HG02970 (cell line): Measurements from ENCODE around the gene NBDY.

Experiments
- ATAC-seq: cut with Tn5 transposase; IDR thresholded peaks from one replicate; pipeline ENCODE4 v1.9.1; 2021; ENCODE audit warnings: mild to moderate bottlenecking, moderate library complexity, moderate number of reproducible peaks; ENCODE audit not compliant: unreplicated experiment, low FRiP score

Gene NBDY

GRCh38 chrX:56784666-56785065 lies 55.6 kb downstream of the NBDY start:
- no peak for ATAC-seq

DNA sequence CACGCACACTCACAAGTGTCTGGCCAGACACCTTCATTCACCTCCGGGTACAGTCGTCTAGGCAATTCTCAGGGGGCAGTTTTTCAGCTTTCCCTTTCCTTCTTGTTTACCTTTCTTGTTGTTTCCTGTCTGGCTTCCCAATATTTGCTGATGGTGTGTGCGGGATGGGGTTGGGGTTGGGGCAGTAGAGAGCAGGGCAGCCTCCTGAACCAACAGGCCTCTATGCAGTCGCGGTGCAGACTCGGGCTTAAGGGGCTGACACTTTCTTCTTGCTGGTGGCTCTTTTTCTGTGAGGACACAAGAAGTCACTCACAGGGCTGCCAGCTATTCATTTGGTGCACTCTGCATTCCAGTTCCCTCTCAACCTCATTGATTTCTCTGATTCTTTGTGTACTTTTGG lies 56.4 kb downstream of the NBDY start:
- no peak for ATAC-seq

GRCh38 chrX:56786889-56787733 lies 58.1 kb downstream of the NBDY start:
- no peak for ATAC-seq

- ATAC-seq = no peak
Observed at GRCh38 chrX:56787734-56788152, 58.7 kb downstream of the NBDY start.

DNA sequence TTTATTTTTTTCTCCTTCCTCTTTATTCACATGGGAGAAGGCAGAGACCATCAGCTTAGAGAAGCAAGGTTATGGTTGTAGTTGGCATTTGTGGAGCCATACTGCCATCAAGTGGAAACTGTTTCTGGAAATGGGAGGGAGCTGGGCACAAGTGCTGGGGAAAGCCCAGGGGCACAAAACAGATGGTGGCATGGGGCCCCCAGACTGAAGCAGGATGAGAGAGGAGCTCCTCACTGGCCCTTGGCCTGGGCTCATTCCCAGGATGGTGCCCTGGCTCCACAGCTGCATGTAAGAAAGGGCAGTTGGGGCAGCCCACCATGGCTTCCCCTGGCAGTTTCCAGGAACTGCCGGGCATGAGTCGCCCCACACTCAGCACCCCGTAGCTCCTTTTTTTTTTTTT lies 59.2 kb downstream of the NBDY start:
- ATAC-seq = no peak

- ATAC-seq = no peak
Observed at GRCh38 chrX:56788717-56789122, 59.7 kb downstream of the NBDY start.

- ATAC-seq = no peak
Observed at GRCh38 chrX:56789518-56790070, 60.6 kb downstream of the NBDY start.

DNA sequence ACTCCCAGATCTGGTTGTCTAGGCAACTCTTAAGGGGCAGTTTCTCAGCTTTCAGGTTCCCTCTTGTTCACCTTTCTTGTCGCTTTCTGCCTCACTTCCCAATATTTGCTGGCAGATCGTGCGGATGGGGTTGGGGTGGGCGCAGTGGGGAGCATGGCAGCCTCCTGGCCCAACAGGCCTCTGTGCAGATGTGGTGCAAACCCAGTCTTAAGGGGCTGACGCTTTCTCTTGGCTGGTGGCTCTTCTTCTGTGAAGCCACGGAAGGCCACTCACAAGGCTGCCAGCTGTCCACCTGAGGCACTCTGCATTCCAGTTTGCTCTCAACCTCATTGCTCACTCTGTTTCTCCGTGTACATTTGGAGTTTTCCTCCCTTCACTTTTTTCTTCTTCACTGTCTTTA lies 61.7 kb downstream of the NBDY start:
- ATAC-seq = no peak

DNA sequence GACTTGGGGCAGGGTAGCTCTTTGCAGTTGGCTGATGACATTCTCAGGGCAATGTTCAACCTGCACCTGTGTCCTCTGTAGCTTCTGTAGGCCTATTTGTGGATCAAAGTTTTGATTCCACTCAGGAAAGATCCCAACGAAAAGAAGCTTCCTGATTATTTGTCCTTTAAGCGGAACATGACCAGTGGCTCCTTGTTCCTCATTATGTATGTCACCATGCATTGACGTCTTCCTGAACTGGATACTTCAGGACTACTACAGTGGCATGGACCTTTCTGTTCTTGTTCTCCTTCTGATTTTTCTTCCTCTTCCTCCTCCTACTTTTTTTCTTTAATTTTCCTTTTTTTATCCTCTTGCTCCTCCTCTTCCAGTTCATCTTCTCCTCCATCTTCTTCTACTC lies 62.4 kb downstream of the NBDY start:
- ATAC-seq = no peak

GRCh38 chrX:56792270-56793111 lies 63.4 kb downstream of the NBDY start:
- ATAC-seq = no peak

GRCh38 chrX:56793112-56793430 lies 64.0 kb downstream of the NBDY start:
- no peak for ATAC-seq

GRCh38 chrX:56793521-56794320 lies 64.7 kb downstream of the NBDY start:
- ATAC-seq = no peak

DNA sequence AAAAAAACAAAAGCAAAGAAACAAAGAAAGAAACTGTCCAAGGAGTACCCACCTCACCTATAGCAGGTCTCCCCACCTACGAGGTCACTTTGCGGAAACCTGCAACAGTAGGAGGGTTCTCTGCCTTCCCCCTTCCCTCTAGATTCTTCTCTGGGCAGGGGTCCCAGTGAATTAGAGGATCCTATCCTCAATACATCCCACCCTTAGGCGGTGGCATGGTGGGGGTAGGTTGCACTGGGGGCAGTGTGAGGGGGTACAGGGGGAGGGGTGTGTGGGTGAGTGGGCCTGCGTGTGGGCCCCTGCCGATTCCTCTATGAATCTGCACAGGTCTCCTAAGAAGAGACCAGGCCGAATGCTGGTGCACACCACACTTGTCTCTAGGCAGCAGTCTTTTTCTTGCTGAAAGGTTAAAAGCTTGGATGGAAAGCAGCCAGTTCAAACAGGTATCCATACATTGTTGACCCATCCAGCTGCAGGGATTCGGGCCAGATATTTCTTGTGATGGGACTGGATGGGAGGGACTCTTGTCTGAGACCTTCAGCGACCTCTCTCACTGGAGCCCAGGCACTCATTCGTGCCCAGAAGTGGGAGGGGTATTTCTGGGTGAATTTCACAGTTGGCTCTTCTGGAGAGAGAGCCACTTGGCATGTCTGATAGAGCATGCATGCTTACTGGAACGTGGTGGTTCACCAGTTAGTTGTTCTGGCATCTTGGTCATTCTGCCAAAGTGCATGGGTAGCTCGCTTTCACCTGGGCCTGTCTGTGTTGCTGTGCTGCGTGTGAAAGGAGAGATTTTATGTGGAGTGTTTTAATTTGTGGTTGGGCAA lies 65.6 kb downstream of the NBDY start:
- ATAC-seq = no peak

DNA sequence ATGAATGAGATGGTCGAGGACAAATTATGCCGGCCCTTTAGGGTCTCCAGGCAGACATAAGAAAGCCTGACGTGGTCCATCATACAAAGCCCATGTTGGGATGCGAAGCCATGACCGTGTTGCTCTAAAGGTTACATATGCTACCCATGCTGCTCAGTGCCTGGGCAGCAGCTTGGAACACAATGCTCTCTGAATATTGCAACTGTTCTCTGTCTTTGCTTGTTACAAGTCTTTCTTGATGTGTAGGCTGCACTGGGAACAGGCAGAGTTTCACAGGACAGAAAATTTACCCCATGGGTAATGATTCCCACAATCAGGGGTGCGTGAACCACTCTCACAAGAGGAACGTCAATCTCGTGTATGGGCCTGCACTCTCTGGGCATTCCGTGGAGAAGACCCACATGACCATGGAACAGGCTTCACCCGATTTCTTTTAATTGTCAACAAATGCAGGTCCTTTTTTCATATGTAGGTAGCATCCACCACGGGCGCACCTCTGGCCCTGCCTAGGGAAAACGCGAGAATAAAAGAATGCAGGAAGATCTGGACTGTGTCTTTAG lies 66.3 kb downstream of the NBDY start:
- no peak for ATAC-seq

GRCh38 chrX:56796641-56797395 lies 67.8 kb downstream of the NBDY start:
- ATAC-seq = no peak

DNA sequence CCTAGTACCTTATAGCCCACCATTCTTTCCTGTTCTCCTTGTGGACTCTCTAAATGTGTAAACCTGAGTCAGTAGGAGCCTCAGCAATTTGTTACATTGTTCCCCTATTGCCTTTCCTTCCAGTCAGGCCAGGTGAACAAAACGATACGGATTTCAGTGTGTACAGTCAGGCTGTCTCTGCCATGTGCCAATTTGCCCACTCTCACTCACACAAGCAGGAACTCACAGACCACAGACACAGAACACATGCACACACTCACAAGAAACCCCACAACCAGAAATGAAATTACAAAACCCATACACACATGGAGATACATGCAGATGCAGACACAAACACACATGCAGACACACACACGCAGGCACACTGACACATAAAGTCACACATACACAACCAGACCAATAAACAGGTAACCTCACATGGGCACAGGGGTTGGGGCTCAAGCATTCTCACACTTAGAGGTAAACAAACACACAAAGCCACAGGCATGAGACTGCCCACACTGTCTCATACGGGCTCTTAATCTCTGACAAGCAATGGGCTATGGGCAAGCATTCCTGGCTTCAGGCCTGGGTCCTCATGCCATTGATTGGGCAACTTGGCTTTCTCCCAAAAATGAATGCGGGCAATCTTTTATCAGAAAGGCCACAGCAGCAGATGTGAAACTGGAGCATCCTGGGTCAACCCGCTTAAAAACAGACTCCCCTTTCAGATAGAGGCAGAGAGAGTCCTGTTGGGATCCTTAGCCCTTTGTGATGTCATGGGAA lies 68.7 kb downstream of the NBDY start:
- no peak for ATAC-seq

DNA sequence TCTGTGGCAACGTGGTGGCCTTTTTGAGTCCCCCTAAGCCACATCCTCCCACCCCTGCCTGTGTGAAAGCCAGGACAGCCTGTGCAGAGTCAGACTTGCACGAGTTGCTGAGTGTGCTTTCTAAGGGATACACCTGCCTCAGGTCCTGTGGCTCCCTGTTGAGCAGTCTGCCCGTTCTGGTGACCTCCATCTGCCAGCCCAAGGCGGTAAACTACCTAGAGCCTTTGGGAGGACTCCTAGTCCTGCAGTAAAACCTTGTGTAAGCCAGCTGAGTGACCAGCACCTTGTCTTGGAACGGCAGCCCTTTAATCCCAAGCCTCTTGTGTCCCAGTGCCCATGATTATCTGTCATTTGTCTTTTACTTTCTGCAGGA lies 69.3 kb downstream of the NBDY start:
- no peak for ATAC-seq
